HCT116 (cell line): Measurements from ENCODE around the gene PAN3. TPM values are rescaled to one million over a fixed set of nuclear protein-coding genes. Genes with fewer than 3 reads are reported as not detected.

Experiments used
- ATAC-seq: fragments of 200-7000 bp; cut with Tn5 transposase; 2 replicates; pipeline ENCODE4 v1.9.1; 2020; ENCODE audit warnings: mild to moderate bottlenecking, moderate library complexity
- BruUV-seq: library from RNA; stranded (reverse); fragments of 400-500 nt; replicated peaks from 2 replicates; lab custom pipeline; 2021; lab: Mats Ljungman, UMichigan
- CTCF ChIA-PET: fragments of 300-600 bp; sonication (Branson Sonifier 250); formaldehyde crosslinking; loops from one replicate; lab custom pipeline; 2021; ENCODE audit warnings: antibody characterized with exemption; lab: Charles Lee
- POLR2A ChIA-PET: fragments of 300-600, 350-600 bp; sonication (Branson Sonifier 250); formaldehyde crosslinking; loops from one replicate; lab custom pipeline; 2021; ENCODE audit warnings: antibody characterized with exemption; lab: Charles Lee
- RAD21 ChIA-PET, 2 experiments: fragments of 300-600 bp; sonication (Branson Sonifier 250); formaldehyde crosslinking; loops; one replicate each; lab custom pipeline; 2023; ENCODE audit warnings: low total read pairs in 2 of 2; ENCODE audit not compliant: uncharacterized antibody in 2 of 2, unreplicated experiment in 2 of 2, low non-redundant PET in 1 of 2; lab: Charles Lee
- DNase-seq: peaks from one replicate; pipeline ENCODE4 v3.0.0-alpha.2; 2010; ENCODE audit warnings: low read depth, low spot score
- H2AFZ ChIP-seq: fragments of 200-600 bp; shearing (Covaris generic), sonication (generic); 2 replicates; pipeline ENCODE4 v1.6.1; 2017; ENCODE audit warnings: low read depth, mixed run types, mixed read lengths, antibody characterized with exemption, low read length; ENCODE audit not compliant: poor library complexity, severe bottlenecking
- H3K27ac ChIP-seq: 2 replicates; pipeline ENCODE4 v1.5.1; 2012; ENCODE audit warnings: low read depth, low read length
- H3K27me3 ChIP-seq: fragments of 200-600 bp; sonication (generic); 2 replicates; pipeline ENCODE4 v1.6.1; 2016; ENCODE audit warnings: mixed run types, low read length, mixed read lengths; ENCODE audit not compliant: insufficient read depth
- H3K36me3 ChIP-seq, 2 experiments: fragments of 200-500 bp in 1 of 2; fragments of 200-600 bp in 1 of 2; sonication (Bioruptor generic) in 1 of 2; sonication (generic) in 1 of 2; 2 replicates each; pipeline versions ENCODE4 v1.5.1 to v1.6.1; 2014 to 2016; ENCODE audit warnings: low read length in 2 of 2, inconsistent platforms in 1 of 2, mixed read lengths in 1 of 2, mixed run types in 1 of 2; ENCODE audit not compliant: insufficient read depth in 2 of 2, control insufficient read depth in 1 of 2
- H3K4me1 ChIP-seq, 2 experiments: fragments of 200-600 bp in 1 of 2; sonication (generic) in 1 of 2; 2 replicates each; pipeline versions ENCODE4 v1.5.1 to v1.6.1; 2012 to 2017; ENCODE audit warnings: low read length in 2 of 2, inconsistent platforms in 1 of 2, mild to moderate bottlenecking in 1 of 2, mixed read lengths in 1 of 2, mixed run types in 1 of 2, moderate library complexity in 1 of 2; ENCODE audit not compliant: insufficient read depth in 2 of 2, control insufficient read depth in 1 of 2
- H3K4me2 ChIP-seq: fragments of 200-600 bp; sonication (generic); 2 replicates; pipeline ENCODE4 v1.6.1; 2017; ENCODE audit warnings: mixed run types, low read length, mixed read lengths
- H3K4me3 ChIP-seq, 2 experiments: fragments of 200-600 bp in 1 of 2; sonication (generic) in 1 of 2; replicated peaks in 1 of 2; 2 replicates each; pipeline ENCODE4 v1.5.1; 2011 to 2016; ENCODE audit warnings: low read length in 2 of 2, control low read depth in 1 of 2, low read depth in 1 of 2, mild to moderate bottlenecking in 1 of 2, mixed read lengths in 1 of 2, mixed run types in 1 of 2
- H3K79me2 ChIP-seq: fragments of 200-600 bp; sonication (generic); 2 replicates; pipeline ENCODE4 v1.6.1; 2017; ENCODE audit warnings: mild to moderate bottlenecking, mixed run types, low read length, moderate library complexity, mixed read lengths; ENCODE audit not compliant: insufficient read depth
- H3K9ac ChIP-seq: fragments of 200-600 bp; sonication (generic); 2 replicates; pipeline ENCODE4 v1.6.1; 2016; ENCODE audit warnings: low read length, mixed read lengths
- H3K9me2 ChIP-seq: fragments of 200-600 bp; sonication (generic), shearing (Covaris generic); 2 replicates; pipeline ENCODE4 v1.6.1; 2017; ENCODE audit warnings: mixed run types, mild to moderate bottlenecking, moderate library complexity; ENCODE audit not compliant: insufficient read depth
- H3K9me3 ChIP-seq, 2 experiments: fragments of 200-500 bp in 1 of 2; fragments of 200-600 bp in 1 of 2; sonication (Bioruptor generic) in 1 of 2; sonication (generic) in 1 of 2; 2 replicates each; pipeline ENCODE4 v1.6.1; 2014 to 2017; ENCODE audit warnings: low read length in 2 of 2, mixed read lengths in 2 of 2, inconsistent platforms in 1 of 2, low read depth in 1 of 2, mild to moderate bottlenecking in 1 of 2, mixed run types in 1 of 2, moderate library complexity in 1 of 2; ENCODE audit not compliant: control insufficient read depth in 1 of 2, insufficient read depth in 1 of 2
- H4K20me1 ChIP-seq: fragments of 200-600 bp; sonication (generic), shearing (Covaris generic); 2 replicates; pipeline ENCODE4 v1.6.1; 2017; ENCODE audit warnings: mixed run types, mild to moderate bottlenecking, moderate library complexity; ENCODE audit not compliant: insufficient read depth
- JUND ChIP-seq: IDR thresholded peaks from 2 replicates; pipeline ENCODE4 v1.6.1; 2012
- MAX ChIP-seq: IDR thresholded peaks from 2 replicates; pipeline ENCODE4 v1.6.1; 2012
- POLR2A ChIP-seq: IDR thresholded peaks from 2 replicates; pipeline ENCODE4 v1.7.0; 2011; ENCODE audit warnings: borderline replicate concordance; ENCODE audit not compliant: insufficient read depth, insufficient read length; ENCODE audit errors: extremely low read depth
- REST ChIP-seq: IDR thresholded peaks from 2 replicates; pipeline ENCODE4 v1.6.1; 2012; ENCODE audit warnings: low read depth
- SIN3A ChIP-seq: IDR thresholded peaks from 2 replicates; pipeline ENCODE4 v1.6.1; 2012; ENCODE audit warnings: low read depth
- ZFX ChIP-seq: fragments of 450-650 bp; IDR thresholded peaks from 2 replicates; pipeline ENCODE4 v1.6.1; 2017
- intact Hi-C: fragments of 100-400 bp; cut with micrococcal nuclease; formaldehyde crosslinking; loops from 2 replicates; pipeline ENCODE4 v1.10.0; 2022
- total RNA-seq: library from RNA; stranded (reverse); gene quantifications from one replicate; pipeline ENCODE4 v1.2.1, GENCODE V29; 2021; ENCODE audit not compliant: unreplicated experiment

The PAN3 gene
- total RNA-seq, 1 experiment from 2014 or later: 30.1 TPM

- H3K27me3 ChIP-seq: no peaks in the 10 kb centered on the region
- TF ChIP-seq MAX: no peak
- TF ChIP-seq JUND: no peak
- no peak for TF ChIP-seq ZFX
- TF ChIP-seq POLR2A: no peak
- TF ChIP-seq SIN3A: no peak
- no peak for TF ChIP-seq REST
- intact Hi-C loops: no loop called here
- no peak overlapping the region for H3K27ac ChIP-seq
- H3K4me2 ChIP-seq: no peak overlapping the region
- no peaks in the 10 kb centered on the region for H3K79me2 ChIP-seq
- no peak overlapping the region for H3K9ac ChIP-seq
- POLR2A ChIA-PET: no interaction called here
- no peak overlapping the region for H3K4me3 ChIP-seq
- no peaks in the 10 kb centered on the region for H4K20me1 ChIP-seq
- no peaks in the 10 kb centered on the region for H3K9me3 ChIP-seq
- no peak overlapping the region for H2AFZ ChIP-seq
- no peak for ATAC-seq
- no peaks in the 10 kb centered on the region for H3K36me3 ChIP-seq
- H3K4me1 ChIP-seq: peaks cover 5 to 10% of the 10 kb centered on the region in 2 experiments; a peak in 3 of 4 replicates
- RAD21 ChIA-PET: no interaction called here
- no peak for DNase-seq
- H3K9me2 ChIP-seq: no peaks in the 10 kb centered on the region
- no TSS peak for BruUV-seq
- CTCF ChIA-PET: no interaction called here
Measured at GRCh38 chr13:28336193-28336657, 197.9 kb downstream of the PAN3 start.
